ENCODE data around the gene DAB1.

DAB1 gene

GRCh38 chr1:57066980-57067610 lies 356.8 kb downstream of the DAB1 start:
- in situ Hi-C loops (cut with MboI; ENCODE audit: low pct_unique_long_range_greater_than_20kb, low sequenced_read_pairs, unreplicated experiment) = no loop called here
- TF ChIP-seq, protein P1, sequence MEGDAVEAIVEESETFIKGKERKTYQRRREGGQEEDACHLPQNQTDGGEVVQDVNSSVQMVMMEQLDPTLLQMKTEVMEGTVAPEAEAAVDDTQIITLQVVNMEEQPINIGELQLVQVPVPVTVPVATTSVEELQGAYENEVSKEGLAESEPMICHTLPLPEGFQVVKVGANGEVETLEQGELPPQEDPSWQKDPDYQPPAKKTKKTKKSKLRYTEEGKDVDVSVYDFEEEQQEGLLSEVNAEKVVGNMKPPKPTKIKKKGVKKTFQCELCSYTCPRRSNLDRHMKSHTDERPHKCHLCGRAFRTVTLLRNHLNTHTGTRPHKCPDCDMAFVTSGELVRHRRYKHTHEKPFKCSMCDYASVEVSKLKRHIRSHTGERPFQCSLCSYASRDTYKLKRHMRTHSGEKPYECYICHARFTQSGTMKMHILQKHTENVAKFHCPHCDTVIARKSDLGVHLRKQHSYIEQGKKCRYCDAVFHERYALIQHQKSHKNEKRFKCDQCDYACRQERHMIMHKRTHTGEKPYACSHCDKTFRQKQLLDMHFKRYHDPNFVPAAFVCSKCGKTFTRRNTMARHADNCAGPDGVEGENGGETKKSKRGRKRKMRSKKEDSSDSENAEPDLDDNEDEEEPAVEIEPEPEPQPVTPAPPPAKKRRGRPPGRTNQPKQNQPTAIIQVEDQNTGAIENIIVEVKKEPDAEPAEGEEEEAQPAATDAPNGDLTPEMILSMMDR (IDR thresholded peaks at IDR 0.05; ENCODE audit: extremely low read depth, insufficient read depth, missing control alignments) = no peak
- no peak for DNase-seq (ENCODE audit: low spot score)

DNA sequence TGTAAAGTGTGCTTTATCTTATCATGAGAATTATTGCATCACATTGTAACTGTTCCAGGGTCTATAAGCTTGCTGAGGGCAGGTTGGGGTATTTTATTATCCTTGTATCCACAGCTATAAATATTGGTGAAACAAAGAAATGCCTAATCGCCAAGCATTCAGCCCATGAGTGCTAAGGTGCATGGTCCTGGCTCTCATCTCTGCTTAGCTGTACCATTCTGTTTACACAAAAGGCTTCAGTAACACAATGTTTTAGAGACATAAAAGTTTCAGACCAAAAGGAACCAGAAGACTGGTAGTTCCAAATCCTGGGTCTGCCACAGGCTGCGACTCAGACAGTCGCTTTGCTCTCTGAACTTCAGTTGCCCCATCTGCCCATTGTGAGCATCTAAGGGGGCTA lies 358.4 kb downstream of the DAB1 start:
- DNase-seq (ENCODE audit: low spot score) = no peak
- in situ Hi-C loops (cut with MboI; ENCODE audit: low pct_unique_long_range_greater_than_20kb, low sequenced_read_pairs, unreplicated experiment) = no loop called here
- TF ChIP-seq, protein P1 (IDR thresholded peaks at IDR 0.05; ENCODE audit: extremely low read depth, insufficient read depth, missing control alignments) = no peak

GRCh38 chr1:57064379-57065140 lies 359.3 kb downstream of the DAB1 start:
- in situ Hi-C loops (cut with MboI; ENCODE audit: low pct_unique_long_range_greater_than_20kb, low sequenced_read_pairs, unreplicated experiment) = no loop called here
- no peak for DNase-seq (ENCODE audit: low spot score)

DNA sequence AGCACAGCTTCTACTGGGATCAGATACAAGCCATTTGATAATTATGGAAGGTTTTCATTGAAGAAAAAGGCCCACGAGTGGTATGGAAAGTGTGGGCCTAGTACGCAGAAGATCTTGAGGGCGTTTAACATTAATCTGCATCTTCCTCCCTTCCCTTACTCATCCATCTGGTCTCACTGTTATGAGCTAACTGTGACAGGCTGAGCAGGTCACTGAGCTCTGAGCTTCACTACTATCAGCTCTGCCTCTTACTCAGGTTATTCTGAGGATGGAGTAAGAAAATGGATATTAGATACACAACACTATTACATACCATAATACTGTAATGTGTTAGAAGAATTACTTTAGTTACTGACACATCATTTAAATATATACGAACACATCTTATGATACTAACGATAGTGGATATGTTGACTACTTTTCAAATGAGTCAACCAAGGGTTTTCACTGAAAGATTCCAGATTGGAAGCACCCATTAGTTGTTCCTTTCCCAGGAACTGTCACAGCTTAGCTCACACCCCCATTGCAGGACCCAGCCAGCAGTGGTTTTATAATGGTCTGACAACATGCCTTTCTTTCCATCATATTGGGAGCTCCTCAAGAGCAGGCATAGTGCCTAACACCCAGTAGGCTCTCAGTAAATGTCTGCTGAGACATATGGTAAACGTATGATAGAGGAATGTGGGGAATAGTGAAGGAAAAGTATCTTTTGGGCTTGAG lies 360.3 kb downstream of the DAB1 start:
- no peak for DNase-seq (ENCODE audit: low spot score)
- in situ Hi-C loops (cut with MboI; ENCODE audit: low pct_unique_long_range_greater_than_20kb, low sequenced_read_pairs, unreplicated experiment) = no loop called here
- TF ChIP-seq, protein P1 (IDR thresholded peaks at IDR 0.05; ENCODE audit: extremely low read depth, insufficient read depth, missing control alignments) = no peak

More at GRCh38 chr1:57064379-57065140, 359.3 kb downstream of the DAB1 start:
- TF ChIP-seq, protein P1 (IDR thresholded peaks at IDR 0.05; ENCODE audit: extremely low read depth, insufficient read depth, missing control alignments) = no peak

GRCh38 chr1:57061369-57061768 lies 362.5 kb downstream of the DAB1 start:
- DNase-seq (ENCODE audit: low spot score) = no peak
- in situ Hi-C loops (cut with MboI; ENCODE audit: low pct_unique_long_range_greater_than_20kb, low sequenced_read_pairs, unreplicated experiment) = no loop called here
- TF ChIP-seq, protein P1 (IDR thresholded peaks at IDR 0.05; ENCODE audit: extremely low read depth, insufficient read depth, missing control alignments) = no peak

DNA sequence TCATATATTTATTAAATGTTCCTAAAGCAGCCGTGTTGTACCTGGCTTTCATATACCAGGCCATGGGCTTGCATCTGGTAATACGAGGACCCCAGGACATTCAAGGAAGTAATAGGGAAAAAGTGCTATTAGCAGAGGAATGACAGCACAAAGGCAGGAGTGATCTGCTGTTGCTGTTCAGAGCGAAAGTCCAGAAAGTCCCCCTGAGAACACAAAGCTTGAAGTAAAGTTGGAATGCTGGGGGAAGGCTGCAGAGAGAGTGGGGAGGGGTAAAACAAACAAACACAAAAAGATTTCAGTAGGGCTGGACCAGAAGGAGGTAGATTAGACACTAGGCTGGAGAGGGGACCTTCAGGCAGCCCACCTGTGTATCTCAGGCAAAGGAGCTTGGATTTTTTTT lies 363.4 kb downstream of the DAB1 start:
- DNase-seq (ENCODE audit: low spot score) = no peak
- TF ChIP-seq, protein P1 (IDR thresholded peaks at IDR 0.05; ENCODE audit: extremely low read depth, insufficient read depth, missing control alignments) = no peak
- in situ Hi-C loops (cut with MboI; ENCODE audit: low pct_unique_long_range_greater_than_20kb, low sequenced_read_pairs, unreplicated experiment) = no loop called here

All from GM13977 (cell line).